ENCODE data around the gene ARAP2. TPM values are rescaled to one million over a fixed set of nuclear protein-coding genes. Genes with fewer than 3 reads are reported as not detected.

ARAP2 gene
- total RNA-seq, 1 donor = 3.6 TPM

DNA sequence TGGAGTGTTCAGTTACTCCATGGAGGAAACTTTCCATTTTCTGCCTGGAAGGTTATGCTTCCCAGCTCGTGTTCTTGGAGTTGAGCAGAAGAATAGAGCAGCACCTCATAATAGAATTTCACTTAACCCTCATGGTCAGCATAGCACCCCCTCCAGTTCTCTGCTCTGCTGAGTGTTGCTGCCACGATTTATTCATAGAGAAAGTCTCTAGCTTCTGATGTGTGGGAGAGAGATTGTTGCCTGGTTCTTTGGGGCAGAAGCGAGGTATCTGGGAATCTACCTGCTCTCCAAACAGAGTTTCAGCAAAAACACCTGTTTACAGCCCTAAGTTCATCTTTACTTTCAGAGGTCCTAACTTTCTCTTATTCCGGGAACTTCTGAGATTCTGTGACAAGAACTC is 33.2 kb upstream of the ARAP2 start:
- Histone ChIP-seq H3K27me3 (ENCODE audit: insufficient read depth, low read length) (no peaks in the 10 kb centered on the region), H2AFZ (ENCODE audit: low read length) (no peak overlapping the region), H3K9me3 (ENCODE audit: low read depth, low read length) (no peaks in the 10 kb centered on the region), H3K4me3 (ENCODE audit: insufficient read depth, low read length) (no peak overlapping the region), H3K4me1 (ENCODE audit: insufficient read depth, low read length) (no peaks in the 10 kb centered on the region), H4K20me1 (ENCODE audit: insufficient read depth, low read length) (no peaks in the 10 kb centered on the region), H3K27ac (ENCODE audit: low read depth, low read length) (no peak overlapping the region), H3K4me2 (ENCODE audit: insufficient read depth, low read length) (no peak overlapping the region), H3K36me3 (ENCODE audit: insufficient read depth, low read length) (no peaks in the 10 kb centered on the region), H3K79me2 (ENCODE audit: insufficient read depth, low read length) (no peaks in the 10 kb centered on the region)
- TF ChIP-seq, protein P1, sequence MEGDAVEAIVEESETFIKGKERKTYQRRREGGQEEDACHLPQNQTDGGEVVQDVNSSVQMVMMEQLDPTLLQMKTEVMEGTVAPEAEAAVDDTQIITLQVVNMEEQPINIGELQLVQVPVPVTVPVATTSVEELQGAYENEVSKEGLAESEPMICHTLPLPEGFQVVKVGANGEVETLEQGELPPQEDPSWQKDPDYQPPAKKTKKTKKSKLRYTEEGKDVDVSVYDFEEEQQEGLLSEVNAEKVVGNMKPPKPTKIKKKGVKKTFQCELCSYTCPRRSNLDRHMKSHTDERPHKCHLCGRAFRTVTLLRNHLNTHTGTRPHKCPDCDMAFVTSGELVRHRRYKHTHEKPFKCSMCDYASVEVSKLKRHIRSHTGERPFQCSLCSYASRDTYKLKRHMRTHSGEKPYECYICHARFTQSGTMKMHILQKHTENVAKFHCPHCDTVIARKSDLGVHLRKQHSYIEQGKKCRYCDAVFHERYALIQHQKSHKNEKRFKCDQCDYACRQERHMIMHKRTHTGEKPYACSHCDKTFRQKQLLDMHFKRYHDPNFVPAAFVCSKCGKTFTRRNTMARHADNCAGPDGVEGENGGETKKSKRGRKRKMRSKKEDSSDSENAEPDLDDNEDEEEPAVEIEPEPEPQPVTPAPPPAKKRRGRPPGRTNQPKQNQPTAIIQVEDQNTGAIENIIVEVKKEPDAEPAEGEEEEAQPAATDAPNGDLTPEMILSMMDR (IDR thresholded peaks at IDR 0.05; ENCODE audit: extremely low read depth, low read depth, low read length) = no peak
- no peak for DNase-seq (ENCODE audit: insufficient read length, low spot score, missing footprints)

DNA sequence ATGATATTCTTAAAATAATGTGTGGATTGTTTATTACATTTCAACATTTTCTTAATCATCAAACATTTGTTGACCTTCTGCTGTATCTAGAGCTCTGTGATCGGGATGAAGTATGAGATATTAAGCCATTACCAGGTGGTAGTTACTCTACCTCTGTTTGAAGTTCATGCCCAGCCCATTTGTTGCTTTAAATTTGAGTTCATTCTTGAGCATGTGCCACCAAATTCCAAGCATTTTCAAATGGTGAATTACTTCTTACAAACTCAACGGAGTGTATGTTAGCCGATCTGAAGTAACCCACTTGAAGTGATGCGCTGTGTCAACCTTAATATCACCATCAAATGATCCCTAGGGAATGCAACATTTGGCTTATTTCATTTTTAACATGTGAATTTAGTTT is 29.8 kb upstream of the ARAP2 start:
- Histone ChIP-seq H3K27ac (ENCODE audit: low read depth, low read length) (no peak overlapping the region), H3K4me3 (ENCODE audit: insufficient read depth, low read length) (no peak overlapping the region), H3K79me2 (ENCODE audit: insufficient read depth, low read length) (no peaks in the 10 kb centered on the region), H3K9me3 (ENCODE audit: low read depth, low read length) (no peaks in the 10 kb centered on the region), H4K20me1 (ENCODE audit: insufficient read depth, low read length) (no peaks in the 10 kb centered on the region), H3K4me1 (ENCODE audit: insufficient read depth, low read length) (no peaks in the 10 kb centered on the region), H3K4me2 (ENCODE audit: insufficient read depth, low read length) (no peak overlapping the region), H2AFZ (ENCODE audit: low read length) (no peak overlapping the region), H3K36me3 (ENCODE audit: insufficient read depth, low read length) (no peaks in the 10 kb centered on the region), H3K27me3 (ENCODE audit: insufficient read depth, low read length) (no peaks in the 10 kb centered on the region)
- TF ChIP-seq, protein P1 (IDR thresholded peaks at IDR 0.05; ENCODE audit: extremely low read depth, low read depth, low read length) = no peak
- DNase-seq (ENCODE audit: insufficient read length, low spot score, missing footprints) = no peak

- H3K27me3 ChIP-seq (ENCODE audit: insufficient read depth, low read length) = no peaks in the 10 kb centered on the region
- no peaks in the 10 kb centered on the region for H3K4me1 ChIP-seq (ENCODE audit: insufficient read depth, low read length)
- no peak overlapping the region for H3K4me2 ChIP-seq (ENCODE audit: insufficient read depth, low read length)
- no peak overlapping the region for H2AFZ ChIP-seq (ENCODE audit: low read length)
- no peak overlapping the region for H3K27ac ChIP-seq (ENCODE audit: low read depth, low read length)
- DNase-seq (ENCODE audit: insufficient read length, low spot score, missing footprints) = no peak
- H4K20me1 ChIP-seq (ENCODE audit: insufficient read depth, low read length) = no peaks in the 10 kb centered on the region
- H3K9me3 ChIP-seq (ENCODE audit: low read depth, low read length) = no peaks in the 10 kb centered on the region
- H3K36me3 ChIP-seq (ENCODE audit: insufficient read depth, low read length) = no peaks in the 10 kb centered on the region
- no peak overlapping the region for H3K4me3 ChIP-seq (ENCODE audit: insufficient read depth, low read length)
- TF ChIP-seq, protein P1 (IDR thresholded peaks at IDR 0.05; ENCODE audit: extremely low read depth, low read depth, low read length) = no peak
- no peaks in the 10 kb centered on the region for H3K79me2 ChIP-seq (ENCODE audit: insufficient read depth, low read length)
These were observed 29.0 kb upstream of the ARAP2 start for GRCh38 chr4:36273276-36273675.

GRCh38 chr4:36269533-36270173 is 25.3 kb upstream of the ARAP2 start:
- H2AFZ ChIP-seq (ENCODE audit: low read length) = no peak overlapping the region
- no peak overlapping the region for H3K27ac ChIP-seq (ENCODE audit: low read depth, low read length)
- no peaks in the 10 kb centered on the region for H3K79me2 ChIP-seq (ENCODE audit: insufficient read depth, low read length)
- no peak overlapping the region for H3K4me2 ChIP-seq (ENCODE audit: insufficient read depth, low read length)
- TF ChIP-seq, protein P1 (IDR thresholded peaks at IDR 0.05; ENCODE audit: extremely low read depth, low read depth, low read length) = no peak
- no peak for DNase-seq (ENCODE audit: insufficient read length, low spot score, missing footprints)
- H3K27me3 ChIP-seq (ENCODE audit: insufficient read depth, low read length) = no peaks in the 10 kb centered on the region
- no peaks in the 10 kb centered on the region for H3K9me3 ChIP-seq (ENCODE audit: low read depth, low read length)
- no peaks in the 10 kb centered on the region for H4K20me1 ChIP-seq (ENCODE audit: insufficient read depth, low read length)
- no peaks in the 10 kb centered on the region for H3K4me1 ChIP-seq (ENCODE audit: insufficient read depth, low read length)
- H3K4me3 ChIP-seq (ENCODE audit: insufficient read depth, low read length) = no peak overlapping the region
- H3K36me3 ChIP-seq (ENCODE audit: insufficient read depth, low read length) = no peaks in the 10 kb centered on the region
